Stimulated activated CD4-positive, alpha-beta T cell treated with anti-CD3 and anti-CD28 coated beads, Interleukin-1b, Interleukin-23, amount 100 ng/mL, for 48 hours (primary cell): ENCODE data around the gene SMAD4.
"Not testable (repeated sequence)": the region's sequence is repeated elsewhere in the genome, so short reads cannot be mapped to it uniquely, and the experiment has no call there.

Source experiments
- DNase-seq: peaks from one replicate; pipeline ENCODE4 v3.0.0-alpha.2; 2020

The SMAD4 gene

DNA sequence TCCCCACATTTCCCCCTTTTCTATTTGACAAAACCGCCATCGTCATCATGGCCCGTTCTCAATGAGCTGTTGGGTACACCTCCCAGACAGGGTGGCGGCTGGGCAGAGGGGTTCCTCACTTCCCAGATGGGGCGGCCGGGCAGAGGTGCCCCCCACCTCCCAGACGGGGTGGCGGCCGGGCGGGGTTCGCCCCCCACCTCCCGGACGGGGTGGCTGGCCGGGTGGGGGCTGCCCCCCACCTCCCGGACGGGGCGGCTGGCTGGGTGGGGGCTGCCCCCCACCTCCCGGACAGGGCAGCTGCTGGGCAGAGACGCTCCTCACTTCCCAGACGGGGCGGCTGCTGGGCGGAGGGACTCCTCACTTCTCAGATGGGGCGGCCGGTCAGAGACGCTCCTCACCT lies 87.0 kb downstream of the SMAD4 start:
- not testable (repeated sequence) for DNase-seq

DNA sequence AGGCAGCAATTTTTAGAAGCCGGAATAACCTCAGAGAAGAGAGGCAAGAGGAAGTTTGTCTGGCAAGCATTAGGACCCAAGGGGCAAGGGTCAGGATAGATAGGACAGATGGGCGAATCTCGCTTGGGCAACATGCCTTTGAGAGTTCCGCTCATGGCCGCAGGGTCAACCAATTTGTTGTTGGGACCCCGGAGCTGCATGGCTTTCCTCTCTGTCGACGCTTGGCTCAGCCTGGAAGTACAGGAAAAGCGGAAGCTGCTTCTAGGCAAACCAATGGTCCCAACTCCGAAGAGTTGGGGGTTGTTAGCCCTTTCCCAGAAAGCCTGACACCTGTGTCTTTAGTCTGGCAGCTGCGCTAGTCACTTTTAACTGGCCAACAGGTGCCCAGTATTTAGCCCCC lies 89.5 kb downstream of the SMAD4 start:
- not testable (repeated sequence) for DNase-seq

DNA sequence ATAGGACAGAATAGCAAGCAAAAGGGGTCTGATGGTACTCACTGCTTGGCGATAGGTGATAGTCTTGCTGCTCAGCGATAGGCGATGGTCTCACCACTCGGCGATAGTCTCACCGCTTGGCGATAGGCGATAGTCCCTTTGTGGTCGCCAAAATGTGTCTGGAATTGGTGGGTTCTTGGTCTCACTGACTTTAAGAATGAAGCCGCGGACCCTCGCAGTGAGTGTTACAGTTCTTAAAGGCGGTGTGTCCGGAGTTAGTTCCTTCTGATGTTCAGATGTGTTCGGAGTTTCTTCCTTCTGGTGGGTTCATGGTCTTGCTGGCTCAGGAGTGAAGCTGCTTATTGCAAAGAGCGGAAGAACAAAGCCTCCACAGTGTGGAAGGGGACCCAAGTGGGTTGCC lies 90.0 kb downstream of the SMAD4 start:
- not testable (repeated sequence) for DNase-seq

DNA sequence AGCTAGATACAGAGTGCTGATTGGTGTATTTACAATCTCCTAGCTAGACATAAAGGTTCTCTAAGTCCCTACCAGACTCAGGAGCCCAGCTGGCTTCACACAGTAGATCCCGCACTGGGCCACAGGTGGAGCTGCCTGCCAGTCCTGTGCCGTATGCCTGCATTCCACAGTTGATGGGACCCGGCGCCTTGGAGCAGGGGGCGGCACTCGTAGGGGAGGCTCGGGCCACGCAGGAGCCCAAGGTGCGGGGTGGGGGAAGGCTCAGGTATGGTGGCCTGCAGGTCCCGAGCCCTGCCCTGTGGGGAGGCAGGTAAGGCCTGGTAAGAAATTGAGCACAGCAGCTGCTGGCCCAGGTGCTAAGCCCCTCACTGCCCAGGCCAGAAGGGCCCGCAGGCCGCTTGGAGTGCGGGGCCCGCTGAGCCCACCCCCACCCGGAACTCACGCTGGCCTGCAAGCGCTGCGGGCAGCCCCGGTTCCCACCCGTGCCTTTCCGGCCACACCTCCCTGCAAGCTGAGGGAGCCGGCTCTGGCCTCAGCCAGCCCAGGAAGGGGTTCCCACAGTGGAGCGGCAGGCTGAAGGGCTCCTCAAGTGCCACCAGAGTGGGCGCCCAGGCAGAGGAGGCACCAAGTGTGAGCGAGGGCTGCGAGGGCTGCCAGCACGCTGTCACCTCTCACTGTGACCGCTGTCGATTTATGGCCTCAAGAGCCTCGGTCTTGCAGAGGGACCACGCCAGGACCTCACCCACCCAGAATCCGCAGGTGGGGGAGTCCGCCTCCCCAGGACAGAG lies 91.0 kb downstream of the SMAD4 start:
- DNase-seq = no peak

DNA sequence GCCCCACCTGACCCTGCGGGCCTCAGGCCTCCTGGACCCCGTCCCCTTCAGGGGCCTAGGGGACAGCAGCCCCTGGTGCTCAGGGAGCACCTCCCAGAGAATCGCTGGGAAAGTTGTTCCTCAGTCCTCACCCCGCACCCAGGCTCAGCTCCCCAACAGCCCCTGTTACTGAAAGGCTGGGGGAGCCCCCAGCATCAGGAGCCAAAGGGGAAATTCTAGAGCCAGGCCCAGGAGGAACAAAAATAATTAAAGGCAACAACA lies 91.5 kb downstream of the SMAD4 start:
- DNase-seq = no peak

DNA sequence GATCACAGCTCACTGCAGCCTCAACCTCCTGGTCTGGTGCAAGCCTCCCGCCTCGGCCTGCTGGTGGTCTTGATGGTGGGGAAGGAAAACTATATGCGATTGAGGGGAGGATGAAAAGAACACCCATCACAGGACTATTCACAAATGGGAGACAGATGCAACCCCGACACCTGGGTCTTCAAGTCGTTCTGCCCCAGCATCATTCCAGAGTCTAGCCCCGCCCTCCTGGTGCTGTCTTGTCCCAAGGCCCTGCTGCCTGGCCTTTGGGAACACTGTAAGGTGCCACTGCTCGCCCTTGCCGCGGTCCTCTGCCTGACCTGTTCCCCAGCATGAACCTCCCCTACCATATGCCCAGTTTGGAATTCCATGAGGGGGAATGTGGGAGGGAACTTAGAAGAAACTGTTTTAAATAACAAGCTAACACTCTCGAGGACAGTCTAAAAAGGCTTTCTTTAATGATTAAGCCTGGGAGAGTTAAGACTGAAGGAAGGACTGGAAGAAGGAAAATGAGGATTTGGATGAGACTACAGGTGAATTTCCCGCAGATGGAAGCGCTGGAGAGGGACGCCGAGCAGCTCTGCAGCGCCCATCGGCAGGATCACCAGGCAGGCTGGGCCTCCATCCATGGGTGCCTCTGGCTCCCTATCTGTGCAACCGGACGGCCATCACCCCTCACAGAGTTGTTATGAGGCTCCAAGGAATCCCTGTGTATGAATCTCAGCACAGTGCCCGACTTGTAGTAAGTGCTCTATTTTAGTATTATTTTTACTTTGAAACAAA lies 92.4 kb downstream of the SMAD4 start:
- DNase-seq = no peak

DNA sequence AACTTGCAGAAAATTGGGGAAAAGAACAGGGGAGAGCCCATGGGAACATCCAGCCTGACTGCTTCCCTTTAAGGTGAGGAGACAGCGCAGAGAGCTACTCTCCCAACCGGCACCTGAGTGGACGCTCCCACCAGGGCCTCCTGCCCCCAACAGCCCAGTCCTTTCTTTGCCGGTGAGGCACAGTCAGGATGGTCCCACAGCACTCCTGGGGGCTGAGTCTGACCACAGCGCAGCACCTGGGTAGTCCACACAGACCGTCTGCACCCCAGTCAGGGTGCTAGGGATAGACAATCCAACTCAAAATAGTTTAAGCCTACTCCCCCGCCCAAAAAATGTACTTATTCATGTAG lies 93.0 kb downstream of the SMAD4 start:
- no peak for DNase-seq

DNA sequence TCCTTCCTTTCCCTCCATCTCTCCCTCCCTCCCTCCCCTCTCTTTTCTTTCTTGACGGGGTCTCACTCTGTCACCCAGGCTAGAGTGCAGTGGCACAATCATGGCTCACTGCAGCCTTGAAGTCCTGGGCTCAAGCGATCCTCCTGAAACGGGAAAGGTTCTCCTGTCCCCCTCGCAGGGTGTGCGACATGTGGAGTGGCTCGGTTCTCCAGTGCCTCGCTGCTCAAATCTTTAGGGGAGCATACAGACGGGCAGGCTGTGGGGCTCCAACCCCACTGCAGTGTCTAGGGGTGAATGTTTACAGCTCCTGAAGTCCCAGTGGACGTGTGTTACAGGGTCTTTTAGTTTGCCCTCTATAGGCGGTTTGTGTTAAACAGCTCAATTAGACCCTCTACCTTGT lies 93.5 kb downstream of the SMAD4 start:
- no peak for DNase-seq

DNA sequence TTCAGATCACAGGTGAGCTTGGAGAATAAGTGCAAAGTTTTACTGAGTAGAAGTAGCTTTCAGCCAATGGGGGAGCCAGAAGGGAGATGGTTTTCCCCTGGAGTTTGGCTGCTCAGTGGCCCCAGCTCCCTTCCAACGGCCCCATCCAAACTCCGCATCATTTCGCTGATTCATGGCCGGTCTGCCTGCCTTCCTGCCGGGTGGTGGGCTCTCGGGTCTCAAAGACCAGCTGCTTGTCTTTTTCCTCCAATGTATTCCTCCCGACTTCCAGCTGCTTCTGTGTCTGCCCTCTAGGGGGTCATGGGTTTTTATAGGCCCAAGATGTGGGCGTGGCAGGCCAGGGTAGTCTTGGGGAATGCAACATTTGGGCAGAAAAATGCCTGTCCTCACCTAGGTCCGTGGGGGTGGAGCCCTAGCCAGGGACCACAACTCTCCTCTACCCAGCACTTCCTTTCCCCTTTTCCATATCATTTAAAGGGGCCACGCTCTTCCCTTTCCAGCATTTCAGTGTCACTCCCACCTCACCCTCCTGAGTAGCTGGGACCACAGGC lies 94.0 kb downstream of the SMAD4 start:
- DNase-seq = no peak

DNA sequence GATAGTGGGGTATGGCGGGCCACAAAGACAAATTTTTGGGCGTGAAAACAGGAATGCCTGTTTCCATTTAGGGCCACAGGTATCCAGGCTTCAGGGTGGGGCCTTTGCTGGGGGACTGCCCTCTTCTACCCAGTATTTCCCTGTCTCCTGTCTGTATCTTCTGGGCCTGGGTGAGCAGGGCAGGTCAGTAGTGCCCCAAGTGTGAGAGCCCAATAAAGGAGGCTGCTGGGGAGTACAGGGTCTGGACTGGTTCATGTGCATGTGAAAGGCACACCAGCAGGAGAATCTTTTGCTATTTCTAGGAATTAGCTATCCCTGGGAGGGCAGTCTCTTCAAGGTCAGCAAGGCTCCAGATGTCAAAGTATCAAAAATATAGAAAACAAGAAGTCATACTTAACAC lies 96.0 kb downstream of the SMAD4 start:
- DNase-seq = no peak

DNA sequence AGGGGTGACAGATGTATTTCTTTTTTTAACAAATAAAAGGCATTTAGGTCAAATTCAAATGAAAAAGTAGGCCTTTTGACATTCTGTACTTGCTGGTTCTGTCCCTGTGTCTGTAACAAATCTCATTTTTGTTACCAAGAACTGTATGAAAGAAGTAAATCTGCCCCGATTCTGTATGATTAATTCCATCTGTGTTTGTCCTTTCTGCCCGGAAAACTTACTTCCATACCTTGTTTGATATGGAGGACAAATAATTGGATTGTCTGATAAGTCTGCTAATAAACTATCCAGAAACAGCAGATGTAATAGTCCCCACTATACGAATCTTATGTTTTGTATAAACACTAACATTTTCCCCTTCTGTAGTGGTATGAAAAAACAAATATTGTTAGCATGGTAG lies 97.7 kb downstream of the SMAD4 start:
- no peak for DNase-seq

DNA sequence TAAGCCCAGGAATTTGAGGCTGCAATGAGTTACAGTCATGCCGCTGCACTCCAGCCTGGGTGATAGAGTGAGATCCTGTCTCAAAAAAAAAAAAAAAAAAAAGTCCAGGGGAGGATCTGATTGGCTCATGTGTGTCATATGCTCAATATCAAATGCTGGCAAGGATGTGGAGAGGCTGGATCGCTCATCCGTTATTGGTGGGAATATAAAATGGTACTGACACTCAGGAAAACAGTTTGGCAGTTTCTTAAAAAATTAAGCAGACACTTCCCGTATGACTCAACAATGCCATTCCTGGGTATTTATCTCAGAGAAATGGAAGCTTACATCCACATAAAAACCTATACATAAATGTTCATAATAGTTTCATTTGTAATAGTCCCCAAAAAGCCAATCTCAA lies 98.5 kb downstream of the SMAD4 start:
- no peak for DNase-seq

DNA sequence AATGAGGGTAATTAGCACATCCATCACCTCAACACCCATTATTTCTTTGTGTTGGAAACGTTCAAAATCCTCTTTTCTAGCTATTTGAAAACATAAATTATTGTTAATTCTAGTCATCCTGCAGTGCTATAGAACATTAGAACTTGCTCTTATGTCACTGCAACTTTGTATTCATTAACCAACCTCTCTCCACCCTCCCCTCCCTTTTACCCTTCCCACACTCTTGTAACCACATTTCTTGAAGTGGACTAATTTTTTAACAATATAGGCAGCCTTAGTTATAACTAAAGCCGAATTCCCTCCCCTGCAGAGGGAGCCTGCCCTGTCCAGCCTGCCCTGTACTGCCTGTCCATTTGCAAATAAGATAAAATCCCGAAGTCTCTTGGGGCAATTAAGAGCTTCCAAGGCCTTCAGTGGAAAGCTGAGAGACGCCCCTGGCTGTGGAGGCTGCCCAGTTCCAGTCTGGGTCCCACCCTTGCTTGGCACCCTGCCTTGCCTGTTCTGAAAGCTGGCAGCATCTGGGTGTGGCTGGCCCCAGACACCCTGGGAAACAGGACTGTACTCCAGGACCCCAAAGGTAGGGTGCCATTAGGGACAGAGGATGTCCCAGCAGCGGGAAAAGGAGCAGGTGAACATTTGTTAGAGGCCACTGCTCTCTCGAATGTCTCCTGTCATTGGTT lies 102.4 kb downstream of the SMAD4 start:
- DNase-seq = no peak

DNA sequence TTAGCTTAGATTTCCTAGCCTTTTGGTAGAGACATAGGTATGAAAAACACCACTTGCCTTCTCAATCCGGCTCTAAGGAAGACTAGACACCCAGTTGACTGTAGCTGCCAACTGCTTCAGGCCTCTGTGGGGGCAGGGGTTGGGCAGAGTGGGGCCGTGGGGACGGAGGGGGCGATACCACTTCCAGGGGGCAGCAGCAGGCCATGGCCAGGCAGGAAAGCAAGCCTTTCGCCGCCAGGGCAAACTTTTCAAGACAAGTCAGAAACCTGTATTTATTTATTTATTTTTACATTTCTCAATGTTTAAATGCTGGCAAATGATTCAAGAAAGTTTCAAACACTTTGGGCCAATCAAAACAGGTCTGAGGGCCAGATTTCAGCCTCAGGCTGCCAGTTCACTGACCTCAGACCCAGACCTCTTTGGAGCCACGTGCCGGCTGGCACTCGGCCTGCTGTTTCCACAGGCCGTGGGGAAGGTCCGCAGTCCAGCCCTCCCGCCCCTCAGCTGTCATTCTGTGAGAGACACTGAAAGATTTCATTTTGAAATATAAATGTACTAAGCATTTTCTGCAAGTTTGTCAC lies 103.7 kb downstream of the SMAD4 start:
- no peak for DNase-seq
